Cortex of kidney (tissue), 1 donor: ENCODE results near the gene SUMO3.

Experiments used
- DNase-seq: peaks from one replicate; lab custom pipeline; 2025; lab: John Stamatoyannopoulos, UW

The SUMO3 gene

DNA sequence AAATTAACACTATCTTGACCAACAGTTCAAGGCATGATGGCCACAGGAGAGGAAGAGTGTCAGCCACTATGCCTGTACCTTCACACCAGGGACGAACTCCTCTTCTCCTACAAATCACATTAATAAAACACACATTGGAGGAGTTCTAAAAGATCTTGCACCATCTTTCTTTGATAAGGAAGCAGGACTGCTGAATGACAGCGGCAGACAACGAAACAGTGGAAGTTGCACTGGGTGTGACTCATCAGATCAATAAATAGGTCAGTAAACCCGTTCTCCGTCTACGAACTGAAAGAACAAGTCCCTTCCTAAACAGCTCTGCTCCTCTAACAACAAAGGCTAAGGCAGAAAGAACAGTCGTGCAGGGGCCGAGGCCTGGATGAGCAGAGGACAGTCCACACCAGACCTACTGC, 39.4 kb downstream of the SUMO3 start:
- no peak for DNase-seq

DNA sequence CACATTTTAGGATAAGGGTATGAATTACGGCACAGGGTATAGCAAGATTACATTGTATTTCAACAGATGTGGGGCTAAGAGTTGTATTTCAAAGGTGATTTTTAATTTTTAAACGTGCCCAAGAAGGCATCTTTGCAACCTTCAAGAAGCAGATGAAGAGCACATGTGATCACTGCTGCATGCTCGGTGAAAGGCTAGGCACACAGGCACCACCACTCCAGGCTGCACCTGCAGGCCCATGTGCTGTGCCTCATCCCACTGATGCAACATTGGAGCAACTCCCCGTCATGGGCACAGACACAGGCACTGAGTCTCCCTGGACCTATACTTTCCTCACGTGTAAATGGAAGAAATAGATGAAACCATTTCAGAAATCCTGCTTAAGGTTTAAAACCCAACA, 39.8 kb downstream of the SUMO3 start:
- no peak for DNase-seq

DNA sequence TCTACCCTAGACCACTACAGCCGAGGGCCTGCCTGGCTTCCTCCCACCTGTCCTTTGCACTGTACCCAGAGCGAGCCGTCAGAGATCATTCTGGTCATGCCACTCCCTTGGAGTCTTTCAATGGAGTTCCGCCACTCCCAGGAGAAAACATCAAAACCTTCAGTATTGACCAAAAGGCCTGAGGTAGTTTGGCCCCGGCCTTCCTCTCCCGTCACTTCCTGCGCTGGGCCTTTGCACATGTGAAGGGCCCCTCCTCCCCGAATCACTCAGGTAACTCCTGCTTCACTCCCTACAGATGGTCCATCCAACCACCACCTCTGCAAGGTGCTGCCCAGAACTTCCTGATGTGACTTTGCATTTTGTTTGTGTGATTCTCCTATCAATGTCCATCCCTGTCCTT, 42.9 kb downstream of the SUMO3 start:
- DNase-seq, result no peak

DNA sequence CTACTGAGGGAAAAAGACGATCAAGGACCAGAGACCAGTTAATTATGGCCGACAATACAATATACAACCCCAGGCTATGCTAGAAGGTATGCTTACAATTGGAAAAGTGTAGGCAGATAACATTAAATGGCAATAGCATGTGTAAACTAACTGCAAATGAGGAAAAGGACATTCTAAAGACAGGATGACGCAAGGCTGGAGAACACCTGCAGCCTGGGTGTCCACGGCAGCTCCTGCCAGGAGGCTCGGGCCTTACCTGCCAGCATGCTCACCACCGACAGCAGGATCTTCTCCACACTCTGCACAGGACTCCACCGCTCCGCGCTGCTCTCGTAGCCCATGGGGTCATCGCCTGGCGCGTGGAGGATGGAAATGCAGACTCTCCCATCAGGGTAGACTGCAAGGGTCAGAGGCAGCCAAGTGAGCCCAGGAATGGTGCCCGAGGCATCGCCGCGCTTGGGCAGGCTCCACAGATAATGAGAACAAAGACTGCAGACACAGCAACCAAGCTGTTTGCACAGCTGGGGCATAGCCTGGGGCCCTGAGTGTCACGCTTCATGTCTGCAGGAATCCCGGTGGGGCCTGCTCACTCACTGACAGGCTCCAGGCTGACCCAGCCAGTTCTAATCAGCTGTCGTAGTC, 44.5 kb downstream of the SUMO3 start:
- DNase-seq, result no peak

DNA sequence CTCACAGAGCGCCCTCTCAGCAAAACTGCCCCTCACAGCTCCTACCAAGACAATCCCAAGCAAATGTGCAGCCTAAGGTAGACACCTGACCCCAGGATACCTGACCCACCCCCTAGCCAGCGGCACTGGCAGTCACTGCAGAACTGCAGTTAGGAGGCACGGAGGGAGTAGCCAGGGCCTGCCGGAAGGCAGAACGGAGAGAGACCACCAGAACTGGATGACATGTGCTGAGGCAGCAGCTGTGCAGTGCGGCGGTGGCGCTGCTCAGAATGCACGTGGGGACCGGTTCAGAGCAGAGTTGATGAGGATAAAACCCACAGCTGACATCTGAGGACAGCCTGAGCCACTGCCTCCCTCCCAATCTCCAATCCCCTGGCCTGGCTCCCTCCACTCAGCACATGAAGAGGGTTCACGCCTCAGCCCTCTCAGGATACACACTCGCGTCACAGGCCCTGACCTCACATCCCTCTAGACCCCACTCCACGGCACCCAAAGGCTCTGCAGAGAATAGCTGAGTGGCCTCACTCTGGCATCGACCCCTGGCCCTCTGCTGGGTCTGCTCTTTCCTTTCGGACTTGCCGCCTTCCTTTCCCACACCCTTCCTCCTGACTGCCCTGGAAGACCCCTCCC, 45.9 kb downstream of the SUMO3 start:
- no peak for DNase-seq

DNA sequence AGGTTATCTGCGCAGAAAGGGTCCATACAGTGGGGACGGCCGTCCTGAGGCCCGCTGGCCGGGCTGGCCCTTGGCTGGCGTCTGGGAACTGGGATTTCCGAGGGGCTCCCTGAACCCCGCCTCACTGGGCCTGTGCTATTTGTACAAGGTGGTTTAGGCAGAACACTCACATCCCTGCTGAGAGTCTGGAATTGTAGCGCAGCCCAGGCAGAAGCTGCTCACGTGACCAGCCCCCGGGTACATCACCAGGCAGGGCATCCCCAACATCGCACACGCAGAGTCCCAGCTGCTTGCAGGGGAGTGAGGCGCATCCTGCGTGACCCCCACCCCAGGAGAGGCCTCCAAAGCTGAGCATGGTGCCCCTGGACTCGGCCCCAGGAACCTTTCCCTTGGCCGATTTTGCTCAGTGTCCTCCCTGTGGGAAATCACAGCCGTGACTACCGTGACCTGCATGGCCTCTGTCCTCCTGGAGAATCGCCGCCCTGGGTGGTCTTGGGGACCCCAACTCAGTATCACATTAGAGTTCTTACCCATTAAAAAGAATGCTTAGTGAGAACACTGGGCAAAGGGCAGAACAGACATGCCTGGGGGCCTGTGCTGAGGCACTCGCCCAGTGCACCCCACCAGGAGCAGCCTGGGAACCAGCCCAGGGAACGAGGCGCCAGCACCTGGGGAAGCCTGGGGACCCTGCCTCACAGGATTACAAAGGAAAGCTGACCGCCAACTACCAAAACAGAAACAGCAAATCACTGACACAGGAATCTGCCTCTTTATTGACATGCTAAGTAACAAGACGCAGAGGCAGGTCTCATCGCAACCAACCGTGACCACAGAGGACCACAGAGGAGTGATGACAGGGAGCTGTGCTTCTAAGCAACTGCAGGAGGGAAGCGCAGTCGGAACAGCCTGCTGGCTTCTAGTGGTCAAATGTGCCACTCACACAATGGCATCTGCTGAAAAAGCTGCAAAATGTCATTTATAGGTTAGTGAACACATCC, 49.7 kb downstream of the SUMO3 start:
- DNase-seq, result no peak

DNA sequence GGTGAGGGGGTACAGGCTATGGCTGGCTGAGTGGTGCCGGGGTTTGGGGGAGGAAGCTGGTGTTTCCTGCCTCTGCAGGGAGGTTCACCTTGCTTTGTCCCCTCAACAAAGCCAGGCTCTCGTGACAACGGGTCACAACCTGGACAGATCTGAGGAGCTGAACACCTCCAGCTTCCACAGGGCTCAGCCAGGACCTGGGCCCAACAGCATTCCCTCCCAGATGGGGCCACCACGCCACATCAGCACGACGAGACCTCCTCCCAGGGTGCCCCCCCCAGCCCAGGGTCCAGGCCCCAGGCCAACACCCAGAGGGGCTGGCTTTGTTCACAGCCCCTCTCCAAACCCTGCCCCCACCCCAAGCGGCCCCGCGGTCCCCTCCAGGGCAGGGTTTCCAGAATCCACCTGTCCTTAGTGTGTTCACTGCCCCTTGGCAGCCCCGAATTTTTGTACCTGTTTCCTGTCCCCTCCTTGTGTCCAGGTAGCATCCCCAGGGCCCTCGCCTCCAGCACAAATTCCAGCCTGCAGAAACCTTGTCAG, 51.0 kb downstream of the SUMO3 start:
- no peak for DNase-seq

DNA sequence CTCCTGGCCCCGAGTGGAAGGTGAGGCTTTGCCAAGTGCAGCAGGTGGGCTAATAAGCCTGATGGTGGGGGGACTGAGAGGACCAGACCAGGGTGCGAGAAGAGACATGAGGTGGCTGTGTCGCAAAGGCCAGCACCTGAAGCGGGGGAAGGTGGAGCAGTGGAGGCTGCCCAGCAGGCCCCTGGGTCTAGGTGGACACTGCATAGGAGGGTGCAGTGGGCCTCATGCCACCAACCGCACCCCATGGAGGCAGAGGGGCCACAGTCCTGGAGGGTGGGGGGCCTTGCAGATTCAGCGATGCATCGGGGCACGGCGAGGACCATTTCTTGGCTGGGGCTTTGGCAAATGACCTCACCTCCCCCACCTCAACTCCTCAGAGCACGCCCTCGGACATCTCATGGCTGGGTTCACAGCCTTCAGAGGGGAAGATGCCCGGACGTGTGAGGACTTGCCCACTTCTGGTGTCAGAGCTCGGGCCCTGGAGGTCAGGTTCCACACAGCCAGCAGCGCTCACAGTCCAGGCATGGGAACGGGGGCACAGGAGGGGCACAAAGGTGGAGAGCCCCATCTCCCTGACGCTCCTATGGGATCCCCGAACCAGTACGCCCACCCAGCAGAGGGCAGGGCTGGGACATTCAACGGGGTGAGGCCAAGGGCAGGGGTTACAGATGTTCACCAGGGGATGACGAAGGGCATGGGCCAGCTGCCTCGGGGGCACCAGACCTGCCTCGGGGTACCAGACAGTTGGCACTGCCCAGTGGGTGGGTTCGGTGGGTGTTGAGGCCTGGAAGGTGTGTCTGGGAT, 51.6 kb downstream of the SUMO3 start:
- DNase-seq, result no peak

DNA sequence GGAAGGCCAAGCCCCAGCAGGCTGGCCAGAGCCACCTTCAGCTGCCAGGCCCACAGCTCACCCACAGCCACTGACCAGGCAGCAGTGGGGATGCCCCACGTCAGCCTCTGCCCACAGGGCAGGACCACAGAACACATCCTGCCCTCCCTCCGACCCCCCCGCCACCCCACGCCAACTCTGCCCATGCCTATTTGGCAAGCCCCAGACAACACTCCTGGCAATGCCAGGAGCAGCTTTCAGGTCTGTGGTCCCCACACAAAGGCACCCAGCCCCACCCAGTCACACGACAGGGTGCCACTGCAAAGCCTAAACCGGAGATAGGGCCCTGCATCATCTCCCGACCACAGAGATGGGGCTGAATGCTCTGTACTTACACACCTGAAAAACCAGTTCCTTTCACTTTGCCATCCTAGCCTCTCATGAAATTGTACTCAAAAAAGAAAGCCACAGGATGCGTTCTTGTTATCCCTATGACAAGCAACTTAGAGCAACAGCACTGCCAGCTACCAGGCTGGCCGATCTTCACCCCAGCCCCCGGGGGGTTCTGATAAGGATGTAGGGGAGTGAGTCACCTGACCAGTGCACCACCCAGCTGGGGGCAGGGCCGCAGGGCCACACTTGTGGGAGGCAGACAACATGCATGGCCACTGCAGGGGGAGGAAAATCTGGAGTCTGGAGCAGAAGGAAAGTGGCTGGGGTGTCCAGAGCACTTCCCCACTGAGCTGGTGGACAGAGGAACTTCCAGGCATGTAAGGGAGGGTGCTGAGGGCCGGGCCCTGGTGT, 52.4 kb downstream of the SUMO3 start:
- DNase-seq, result no peak

DNA sequence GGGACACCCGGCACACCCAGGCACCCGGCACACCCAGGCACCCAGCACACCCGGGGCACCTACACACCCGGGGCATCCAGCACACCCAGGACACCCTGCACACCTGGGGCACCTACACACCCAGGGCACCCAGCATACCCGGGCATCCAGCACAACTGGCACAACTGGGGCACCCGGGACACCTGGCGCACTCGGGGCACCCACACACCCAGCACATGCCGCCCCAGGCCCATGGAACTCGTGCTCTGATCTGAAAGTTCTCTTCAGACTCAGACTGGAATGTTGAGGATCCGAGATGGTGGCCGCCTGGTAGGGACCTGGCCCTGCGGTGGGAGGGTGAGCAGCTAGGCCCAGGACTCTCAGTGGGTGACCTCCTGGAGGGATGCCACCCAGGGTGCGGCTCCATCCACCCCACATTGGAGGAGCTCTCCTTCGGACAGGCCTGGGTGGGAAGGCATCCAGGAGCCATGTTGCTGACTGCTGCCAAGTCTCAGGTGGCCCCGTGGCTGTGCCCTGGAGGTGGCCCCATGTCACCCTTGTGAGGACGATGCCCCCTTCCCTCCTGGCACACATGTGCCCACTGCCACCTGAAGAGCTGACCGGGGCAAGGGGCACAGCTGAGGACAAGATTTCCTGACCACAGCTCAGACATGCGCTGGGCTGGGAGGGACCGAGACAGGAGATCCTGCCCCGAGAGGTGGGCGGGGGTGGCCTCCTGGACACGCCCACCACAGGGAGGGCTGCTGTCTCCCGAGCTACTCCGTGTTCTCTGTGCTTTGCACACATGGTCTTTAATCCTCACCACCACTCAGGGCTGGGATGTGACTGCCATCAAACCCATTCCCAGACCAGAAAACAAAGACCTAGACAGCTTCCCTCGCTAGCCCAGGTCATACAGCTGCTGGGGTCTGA, 53.3 kb downstream of the SUMO3 start:
- DNase-seq, result no peak

DNA sequence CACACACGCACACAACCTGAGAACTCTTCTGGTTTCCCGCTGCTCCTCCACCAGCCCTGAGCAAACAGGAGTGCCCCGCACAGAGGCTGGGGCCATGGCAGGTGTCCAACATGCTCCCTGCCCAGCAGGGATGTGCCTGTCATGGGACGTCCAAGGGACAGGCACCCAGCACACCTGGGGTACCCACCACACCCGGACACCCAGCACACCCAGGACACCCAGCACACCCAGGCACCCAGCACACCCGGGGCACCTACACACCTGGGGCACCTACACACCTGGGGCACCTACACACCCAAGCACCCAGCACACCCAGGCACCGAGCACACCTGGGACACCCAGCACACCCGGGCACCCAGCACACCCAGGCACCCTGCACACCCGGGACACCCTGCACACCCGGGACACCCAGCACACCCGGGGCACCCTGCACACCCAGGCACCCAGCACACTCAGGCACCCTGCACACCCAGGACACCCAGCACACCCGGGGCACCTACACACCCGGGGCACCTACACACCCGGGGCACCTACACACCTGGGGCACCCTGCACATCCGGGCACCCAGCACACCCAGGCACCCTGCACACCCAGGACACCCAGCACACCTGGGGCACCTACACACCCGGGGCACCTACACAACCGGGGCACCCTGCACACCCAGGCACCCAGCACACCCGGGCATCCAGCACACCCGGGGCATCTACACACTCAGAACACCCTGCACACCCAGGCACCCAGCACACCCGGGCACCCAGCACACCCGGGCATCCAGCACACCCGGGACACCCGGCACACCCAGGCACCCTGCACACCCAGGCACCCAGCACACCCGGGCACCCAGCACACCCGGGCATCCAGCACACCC, 54.2 kb downstream of the SUMO3 start:
- no peak for DNase-seq

DNA sequence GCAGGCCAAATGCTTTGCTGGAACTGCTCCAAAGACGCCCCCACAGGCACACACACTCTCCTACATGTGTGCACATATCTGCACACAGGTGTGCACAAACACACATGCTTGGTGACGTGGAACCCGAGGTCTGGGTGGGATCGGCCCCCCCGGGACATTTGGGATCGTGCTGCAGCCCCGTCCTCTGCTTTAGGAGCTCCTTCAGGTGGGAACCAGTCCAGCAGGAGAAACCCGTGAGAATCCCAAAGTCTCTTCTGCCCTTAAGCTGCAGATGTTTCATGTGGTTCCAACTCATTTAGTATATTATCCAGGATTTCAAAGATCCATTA, 54.8 kb downstream of the SUMO3 start:
- DNase-seq, result no peak

DNA sequence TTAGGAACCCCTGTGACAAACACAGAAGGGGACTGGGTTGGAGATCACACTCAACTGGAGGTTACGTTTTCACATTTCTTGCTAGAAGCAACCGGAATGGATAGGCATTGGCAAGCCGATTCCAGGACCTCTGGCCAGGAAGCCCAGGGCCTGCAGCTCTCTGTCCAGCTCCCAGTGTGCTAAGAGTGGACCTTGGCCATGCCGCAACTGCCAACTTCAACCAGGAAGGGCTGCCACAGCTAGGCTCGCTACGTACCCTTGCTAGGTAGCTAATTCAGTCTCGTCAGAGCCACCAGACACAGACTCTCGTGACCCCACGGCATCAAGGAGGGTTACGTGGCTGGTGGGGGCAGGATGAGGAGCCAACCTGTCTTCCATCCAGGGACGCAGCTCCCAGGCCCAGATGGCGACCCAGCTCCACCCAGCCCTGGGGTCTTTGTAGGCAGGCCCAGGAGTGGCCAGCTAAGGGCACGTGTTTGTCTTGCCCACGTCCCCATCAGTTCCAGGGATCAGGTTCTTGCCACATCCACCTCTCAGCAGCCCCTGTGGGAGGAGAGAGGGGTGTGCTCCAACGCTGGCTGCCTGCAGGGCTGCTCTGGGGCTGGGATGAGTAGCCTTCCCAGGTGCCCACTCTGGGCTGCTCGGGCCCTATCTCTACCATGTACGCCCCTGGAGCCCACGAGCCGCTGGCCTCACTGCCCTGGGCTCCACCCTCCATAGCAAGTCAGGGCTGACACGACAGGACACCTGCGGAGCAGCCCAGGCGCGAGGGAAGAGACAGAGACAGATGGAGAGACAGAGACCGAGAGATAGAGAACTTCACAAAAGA, 55.4 kb downstream of the SUMO3 start:
- no peak for DNase-seq

DNA sequence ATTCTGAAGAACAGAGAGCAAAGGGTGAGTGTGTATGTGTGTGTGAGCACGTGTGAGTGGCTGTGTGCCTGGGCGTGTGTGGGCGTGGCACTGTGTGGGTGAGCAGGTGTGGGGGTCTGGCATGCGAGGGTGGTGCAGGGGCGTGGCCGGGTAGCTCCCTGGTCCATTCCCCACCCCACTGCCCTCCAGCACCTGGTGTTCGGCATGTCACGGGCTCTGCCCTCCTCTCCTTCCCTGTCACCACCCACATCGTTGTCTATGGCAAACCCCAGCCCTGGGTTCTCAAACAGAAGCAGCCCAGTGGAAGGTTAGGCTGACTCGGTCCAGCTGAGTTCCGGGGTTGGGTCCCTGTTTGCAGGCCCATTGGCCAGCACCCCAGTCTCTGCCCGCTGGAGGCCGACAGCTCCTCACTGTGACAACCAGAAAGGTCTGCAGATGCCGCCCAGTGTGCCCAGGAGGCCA, 56.1 kb downstream of the SUMO3 start:
- no peak for DNase-seq

DNA sequence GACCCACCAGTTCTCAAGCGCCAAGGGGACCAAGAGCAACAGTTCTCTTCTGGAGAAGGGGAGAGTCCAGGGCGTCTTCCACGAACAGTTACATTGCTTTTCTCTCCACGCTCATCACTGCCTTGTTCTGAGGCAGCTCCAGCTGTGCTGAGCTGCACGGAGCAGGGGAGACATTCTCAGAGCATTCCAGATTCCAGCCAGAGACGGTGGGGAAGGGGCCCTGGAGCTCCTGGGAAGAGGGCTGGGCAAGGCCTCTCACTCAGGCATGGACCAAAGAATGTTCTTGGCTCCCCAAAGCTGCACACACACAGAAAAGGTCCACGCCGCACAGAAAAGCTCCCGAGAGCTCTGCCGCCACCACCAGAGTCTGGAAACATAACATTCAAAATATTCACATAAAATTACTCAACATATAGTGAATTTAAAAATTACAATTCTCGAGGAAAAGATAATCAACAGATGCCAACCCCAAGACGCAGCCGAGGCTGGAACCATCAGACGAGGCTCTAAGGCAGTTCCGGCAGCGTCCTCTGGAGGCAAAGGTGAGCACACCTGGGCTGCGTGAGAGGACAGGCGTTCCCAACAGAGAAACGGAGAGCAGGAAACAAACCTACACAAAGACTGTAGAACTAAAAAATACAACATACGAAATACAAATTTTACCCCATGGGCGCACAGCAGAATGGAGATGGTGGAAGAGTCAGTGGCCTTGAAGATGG, 56.7 kb downstream of the SUMO3 start:
- no peak for DNase-seq

DNA sequence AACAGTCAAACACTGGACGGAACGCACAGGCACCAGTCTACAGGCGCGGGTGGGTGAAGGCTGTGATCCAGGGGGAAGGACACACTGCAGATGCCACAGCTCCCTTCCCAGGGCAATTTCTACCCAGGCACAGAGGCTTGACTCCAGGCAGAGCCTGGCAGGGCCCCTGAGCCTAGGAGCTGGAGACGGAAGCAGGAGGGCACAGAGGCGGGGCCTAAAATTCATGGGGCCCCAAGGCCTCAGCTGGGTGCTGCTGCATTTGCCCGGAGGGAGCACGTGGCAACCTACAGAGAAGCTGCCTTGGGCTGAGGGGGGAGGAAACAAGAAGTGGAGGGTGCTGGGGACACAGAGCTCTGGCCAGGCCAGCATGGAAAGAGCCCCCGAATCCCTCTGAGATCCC, 57.5 kb downstream of the SUMO3 start:
- no peak for DNase-seq

DNA sequence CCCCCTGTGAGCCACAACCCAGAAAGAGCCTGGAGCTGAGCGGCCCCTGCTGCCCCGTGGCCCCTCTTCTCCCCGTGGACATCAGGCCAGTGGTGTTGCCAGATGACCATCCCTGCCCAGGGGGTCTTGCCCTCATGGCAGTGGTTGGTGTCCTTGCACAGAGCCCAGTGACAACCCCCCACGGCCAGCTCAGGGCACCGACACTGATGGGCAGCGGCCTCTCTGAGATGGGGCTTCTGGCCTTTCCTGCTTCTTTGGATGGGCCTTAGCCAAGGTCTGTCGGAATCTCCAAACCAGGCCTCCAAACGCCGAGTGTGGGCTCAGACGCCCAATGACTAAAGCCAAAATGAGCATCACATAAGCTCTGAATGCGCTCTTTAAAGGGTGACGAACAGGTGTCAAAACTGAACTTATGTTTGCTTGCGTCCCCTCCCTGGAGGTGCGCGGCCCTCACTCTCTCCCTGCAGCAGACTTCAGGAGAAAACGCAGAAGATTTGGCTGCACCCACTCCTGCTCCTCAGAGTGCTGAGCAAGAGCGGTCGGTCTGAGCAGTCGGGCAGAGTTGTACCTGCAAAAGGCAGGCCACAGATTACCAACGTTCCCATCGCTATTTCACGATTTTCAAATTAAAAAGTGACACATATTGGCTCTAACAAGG, 58.1 kb downstream of the SUMO3 start:
- DNase-seq, result no peak
